ENCODE results near the gene PTPRA. TPM values are rescaled to one million over a fixed set of nuclear protein-coding genes. Genes with fewer than 3 reads are reported as not detected.

The PTPRA gene
- total and polyA plus RNA-seq, 2 donors (not counting 1 experiment from before 2014, with no cell fraction given) = 32.1 to 64.2 TPM

- POLR2A ChIA-PET = interaction anchor here (0.7 kb wide), 1 partner anchor 9 kb away, joined by 3 read pairs; no protein-coding TSS in a partner anchor
Observed at GRCh38 chr20:3085571-3086072, 212.3 kb downstream of the PTPRA start.

More at GRCh38 chr20:3085571-3086072, 212.3 kb downstream of the PTPRA start:
- H2AFZ ChIP-seq (ENCODE audit: insufficient read depth, low read depth, low read length, poor library complexity, severe bottlenecking) = no peak overlapping the region
- H4K20me1 ChIP-seq (ENCODE audit: control insufficient read depth, insufficient read depth, low read length, poor library complexity, severe bottlenecking) = no peaks in the 10 kb centered on the region
- no peak overlapping the region for H3K4me2 ChIP-seq (replicated peaks; ENCODE audit: low read depth, low read length, poor library complexity, severe bottlenecking)
- intact Hi-C loops (cut with micrococcal nuclease) = no loop called here
- Mint-ChIP-seq H3K27me3 (peaks cover 51% of the 10 kb centered on the region), H3K4me1 (peaks cover 21% of the 10 kb centered on the region), H3K9me3 (ENCODE audit: insufficient read depth) (no peaks in the 10 kb centered on the region), H3K4me3 (no peak overlapping the region), H3K27ac (no peak overlapping the region)
- WGBS (ENCODE audit: insufficient coverage) = 98% methylated on average over 8 of the region's 8 CpGs
- no peaks in the 10 kb centered on the region for H3K36me3 ChIP-seq (replicated peaks in 1 of 2; ENCODE audit: control extremely low read depth in 1 of 2, control insufficient read depth in 1 of 2, extremely low read depth in 1 of 2, insufficient read depth in 2 of 2, low read length in 1 of 2)
- CTCF ChIA-PET = interaction anchor here (2.4 kb wide), 1 partner anchor 32 kb away, joined by 7 read pairs; no protein-coding TSS in a partner anchor
- H3K27me3 ChIP-seq (replicated peaks in 1 of 4; ENCODE audit: control extremely low read depth in 1 of 4, control insufficient read depth in 3 of 4, insufficient read depth in 4 of 4, low read length in 3 of 4) = peaks cover 0 to 55% (median 30%) of the 10 kb centered on the region in 4 experiments
- H3K27ac ChIP-seq (ENCODE audit: low read length in 2 of 2) = no peak overlapping the region
- ATAC-seq (ENCODE audit: low read depth) (no peak), DNase-seq (no peak)
- H3K4me1 ChIP-seq (ENCODE audit: control insufficient read depth in 2 of 2, insufficient read depth in 2 of 2, low read length in 2 of 2) = peaks cover 17 to 28% of the 10 kb centered on the region in 2 donors
- H3K9me3 ChIP-seq (ENCODE audit: control extremely low read depth in 1 of 3, control insufficient read depth in 2 of 3, insufficient read depth in 1 of 3, low read length in 2 of 3) = peaks cover 0 to 21% (median 0%) of the 10 kb centered on the region in 3 donors
- H3K4me3 ChIP-seq (ENCODE audit: control extremely low read depth in 1 of 5, extremely low read depth in 1 of 5, insufficient read depth in 1 of 5, low read depth in 2 of 5, low read length in 4 of 5) = no peak overlapping the region
- H3K9ac ChIP-seq (ENCODE audit: low read length) = no peak overlapping the region
- no peaks in the 10 kb centered on the region for H3K79me2 ChIP-seq (ENCODE audit: control insufficient read depth, insufficient read depth, low read length)
- TF ChIP-seq EZH2 (IDR thresholded peaks at IDR 0.05; ENCODE audit: borderline replicate concordance, insufficient read depth, low read depth, low read length, poor library complexity, severe bottlenecking) = no peak
- no peak for TF ChIP-seq CTCF (IDR thresholded peaks at IDR 0.05)
